ENCODE data around the gene SCYGR5.

The SCYGR5 gene

DNA sequence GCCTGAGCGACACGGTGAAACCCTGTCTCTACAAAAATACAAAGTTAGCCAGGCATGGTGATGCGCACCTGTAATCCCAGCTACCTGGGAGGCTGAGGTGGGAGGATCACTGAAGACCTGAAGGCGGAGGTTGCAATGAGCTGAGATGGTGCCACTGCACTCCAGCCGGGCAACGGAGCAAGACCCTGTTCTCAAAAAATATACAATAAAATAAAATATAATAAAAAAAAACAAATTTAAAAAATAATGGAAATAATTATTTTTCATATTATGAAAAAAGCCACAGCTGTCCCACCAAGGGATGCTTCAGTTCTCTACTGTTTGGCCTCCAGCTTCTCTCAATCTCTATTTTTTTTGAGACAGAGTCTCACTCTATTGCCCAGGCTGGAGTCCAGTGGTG is 40.8 kb downstream of the SCYGR5 start:
- TF ChIP-seq, protein P1, sequence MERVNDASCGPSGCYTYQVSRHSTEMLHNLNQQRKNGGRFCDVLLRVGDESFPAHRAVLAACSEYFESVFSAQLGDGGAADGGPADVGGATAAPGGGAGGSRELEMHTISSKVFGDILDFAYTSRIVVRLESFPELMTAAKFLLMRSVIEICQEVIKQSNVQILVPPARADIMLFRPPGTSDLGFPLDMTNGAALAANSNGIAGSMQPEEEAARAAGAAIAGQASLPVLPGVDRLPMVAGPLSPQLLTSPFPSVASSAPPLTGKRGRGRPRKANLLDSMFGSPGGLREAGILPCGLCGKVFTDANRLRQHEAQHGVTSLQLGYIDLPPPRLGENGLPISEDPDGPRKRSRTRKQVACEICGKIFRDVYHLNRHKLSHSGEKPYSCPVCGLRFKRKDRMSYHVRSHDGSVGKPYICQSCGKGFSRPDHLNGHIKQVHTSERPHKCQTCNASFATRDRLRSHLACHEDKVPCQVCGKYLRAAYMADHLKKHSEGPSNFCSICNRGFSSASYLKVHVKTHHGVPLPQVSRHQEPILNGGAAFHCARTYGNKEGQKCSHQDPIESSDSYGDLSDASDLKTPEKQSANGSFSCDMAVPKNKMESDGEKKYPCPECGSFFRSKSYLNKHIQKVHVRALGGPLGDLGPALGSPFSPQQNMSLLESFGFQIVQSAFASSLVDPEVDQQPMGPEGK (CRISPR knock-in tag; IDR thresholded peaks at IDR 0.05; ENCODE audit: borderline replicate concordance): no peak
- TF ChIP-seq SNAI2 (CRISPR knock-in tag; IDR thresholded peaks at IDR 0.05) (no peak), GLIS3 (CRISPR knock-in tag; IDR thresholded peaks at IDR 0.05) (no peak), PPARA (CRISPR knock-in tag; IDR thresholded peaks at IDR 0.05; ENCODE audit: borderline replicate concordance) (no peak), ZNF565 (CRISPR knock-in tag; conservative IDR thresholded peaks at IDR 0.05; ENCODE audit: low read depth) (no peak), BACH2 (CRISPR knock-in tag; IDR thresholded peaks at IDR 0.05; ENCODE audit: borderline replicate concordance) (no peak), TOX (CRISPR knock-in tag; IDR thresholded peaks at IDR 0.05; ENCODE audit: borderline replicate concordance) (no peak), ISL1 (CRISPR knock-in tag; IDR thresholded peaks at IDR 0.05) (no peak), CSDC2 (CRISPR knock-in tag; IDR thresholded peaks at IDR 0.05) (no peak), ARNTL (CRISPR knock-in tag; IDR thresholded peaks at IDR 0.05; ENCODE audit: borderline replicate concordance, low read depth) (no peak), OSR1 (CRISPR knock-in tag; IDR thresholded peaks at IDR 0.05) (no peak), ZC3H10 (CRISPR knock-in tag; IDR thresholded peaks at IDR 0.05) (no peak), ZNF70 (CRISPR knock-in tag; IDR thresholded peaks at IDR 0.05) (no peak)
- TF ChIP-seq, protein P2, sequence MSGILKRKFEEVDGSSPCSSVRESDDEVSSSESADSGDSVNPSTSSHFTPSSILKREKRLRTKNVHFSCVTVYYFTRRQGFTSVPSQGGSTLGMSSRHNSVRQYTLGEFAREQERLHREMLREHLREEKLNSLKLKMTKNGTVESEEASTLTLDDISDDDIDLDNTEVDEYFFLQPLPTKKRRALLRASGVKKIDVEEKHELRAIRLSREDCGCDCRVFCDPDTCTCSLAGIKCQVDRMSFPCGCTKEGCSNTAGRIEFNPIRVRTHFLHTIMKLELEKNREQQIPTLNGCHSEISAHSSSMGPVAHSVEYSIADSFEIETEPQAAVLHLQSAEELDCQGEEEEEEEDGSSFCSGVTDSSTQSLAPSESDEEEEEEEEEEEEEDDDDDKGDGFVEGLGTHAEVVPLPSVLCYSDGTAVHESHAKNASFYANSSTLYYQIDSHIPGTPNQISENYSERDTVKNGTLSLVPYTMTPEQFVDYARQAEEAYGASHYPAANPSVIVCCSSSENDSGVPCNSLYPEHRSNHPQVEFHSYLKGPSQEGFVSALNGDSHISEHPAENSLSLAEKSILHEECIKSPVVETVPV (CRISPR knock-in tag; IDR thresholded peaks at IDR 0.05): no peak
- TF ChIP-seq, protein P3, sequence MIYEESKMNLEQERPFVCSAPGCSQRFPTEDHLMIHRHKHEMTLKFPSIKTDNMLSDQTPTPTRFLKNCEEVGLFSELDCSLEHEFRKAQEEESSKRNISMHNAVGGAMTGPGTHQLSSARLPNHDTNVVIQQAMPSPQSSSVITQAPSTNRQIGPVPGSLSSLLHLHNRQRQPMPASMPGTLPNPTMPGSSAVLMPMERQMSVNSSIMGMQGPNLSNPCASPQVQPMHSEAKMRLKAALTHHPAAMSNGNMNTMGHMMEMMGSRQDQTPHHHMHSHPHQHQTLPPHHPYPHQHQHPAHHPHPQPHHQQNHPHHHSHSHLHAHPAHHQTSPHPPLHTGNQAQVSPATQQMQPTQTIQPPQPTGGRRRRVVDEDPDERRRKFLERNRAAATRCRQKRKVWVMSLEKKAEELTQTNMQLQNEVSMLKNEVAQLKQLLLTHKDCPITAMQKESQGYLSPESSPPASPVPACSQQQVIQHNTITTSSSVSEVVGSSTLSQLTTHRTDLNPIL (CRISPR knock-in tag; IDR thresholded peaks at IDR 0.05; ENCODE audit: low read depth): no peak
- TF ChIP-seq, protein P4, sequence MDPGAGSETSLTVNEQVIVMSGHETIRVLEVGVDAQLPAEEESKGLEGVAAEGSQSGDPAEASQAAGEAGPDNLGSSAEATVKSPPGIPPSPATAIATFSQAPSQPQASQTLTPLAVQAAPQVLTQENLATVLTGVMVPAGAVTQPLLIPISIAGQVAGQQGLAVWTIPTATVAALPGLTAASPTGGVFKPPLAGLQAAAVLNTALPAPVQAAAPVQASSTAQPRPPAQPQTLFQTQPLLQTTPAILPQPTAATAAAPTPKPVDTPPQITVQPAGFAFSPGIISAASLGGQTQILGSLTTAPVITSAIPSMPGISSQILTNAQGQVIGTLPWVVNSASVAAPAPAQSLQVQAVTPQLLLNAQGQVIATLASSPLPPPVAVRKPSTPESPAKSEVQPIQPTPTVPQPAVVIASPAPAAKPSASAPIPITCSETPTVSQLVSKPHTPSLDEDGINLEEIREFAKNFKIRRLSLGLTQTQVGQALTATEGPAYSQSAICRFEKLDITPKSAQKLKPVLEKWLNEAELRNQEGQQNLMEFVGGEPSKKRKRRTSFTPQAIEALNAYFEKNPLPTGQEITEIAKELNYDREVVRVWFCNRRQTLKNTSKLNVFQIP (CRISPR knock-in tag; IDR thresholded peaks at IDR 0.05; ENCODE audit: borderline replicate concordance, low read depth): no peak
- TF ChIP-seq, protein P5, sequence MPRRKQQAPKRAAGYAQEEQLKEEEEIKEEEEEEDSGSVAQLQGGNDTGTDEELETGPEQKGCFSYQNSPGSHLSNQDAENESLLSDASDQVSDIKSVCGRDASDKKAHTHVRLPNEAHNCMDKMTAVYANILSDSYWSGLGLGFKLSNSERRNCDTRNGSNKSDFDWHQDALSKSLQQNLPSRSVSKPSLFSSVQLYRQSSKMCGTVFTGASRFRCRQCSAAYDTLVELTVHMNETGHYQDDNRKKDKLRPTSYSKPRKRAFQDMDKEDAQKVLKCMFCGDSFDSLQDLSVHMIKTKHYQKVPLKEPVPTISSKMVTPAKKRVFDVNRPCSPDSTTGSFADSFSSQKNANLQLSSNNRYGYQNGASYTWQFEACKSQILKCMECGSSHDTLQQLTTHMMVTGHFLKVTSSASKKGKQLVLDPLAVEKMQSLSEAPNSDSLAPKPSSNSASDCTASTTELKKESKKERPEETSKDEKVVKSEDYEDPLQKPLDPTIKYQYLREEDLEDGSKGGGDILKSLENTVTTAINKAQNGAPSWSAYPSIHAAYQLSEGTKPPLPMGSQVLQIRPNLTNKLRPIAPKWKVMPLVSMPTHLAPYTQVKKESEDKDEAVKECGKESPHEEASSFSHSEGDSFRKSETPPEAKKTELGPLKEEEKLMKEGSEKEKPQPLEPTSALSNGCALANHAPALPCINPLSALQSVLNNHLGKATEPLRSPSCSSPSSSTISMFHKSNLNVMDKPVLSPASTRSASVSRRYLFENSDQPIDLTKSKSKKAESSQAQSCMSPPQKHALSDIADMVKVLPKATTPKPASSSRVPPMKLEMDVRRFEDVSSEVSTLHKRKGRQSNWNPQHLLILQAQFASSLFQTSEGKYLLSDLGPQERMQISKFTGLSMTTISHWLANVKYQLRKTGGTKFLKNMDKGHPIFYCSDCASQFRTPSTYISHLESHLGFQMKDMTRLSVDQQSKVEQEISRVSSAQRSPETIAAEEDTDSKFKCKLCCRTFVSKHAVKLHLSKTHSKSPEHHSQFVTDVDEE (CRISPR knock-in tag; IDR thresholded peaks at IDR 0.05): no peak
- ATAC-seq: no peak

DNA sequence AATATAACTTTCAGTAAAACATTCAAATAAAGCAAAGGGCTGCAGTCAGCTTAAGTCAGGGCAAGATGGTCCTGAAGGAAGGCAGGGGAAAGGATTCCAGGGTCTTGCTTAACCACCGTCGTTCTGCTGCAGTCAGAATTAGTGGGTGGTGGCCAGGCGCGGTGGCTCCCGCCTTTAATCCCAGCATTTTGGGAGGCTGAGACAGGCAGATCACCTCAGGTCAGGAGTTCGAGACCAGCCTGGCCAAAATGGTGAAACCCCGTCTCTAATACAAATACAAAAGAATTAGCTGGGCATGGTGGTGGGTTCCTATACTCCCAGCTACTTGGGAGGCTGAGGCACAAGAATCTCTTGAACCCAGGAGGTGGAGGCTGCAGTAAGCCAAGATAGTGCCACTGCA is 44.4 kb downstream of the SCYGR5 start:
- TF ChIP-seq TOX (CRISPR knock-in tag; IDR thresholded peaks at IDR 0.05; ENCODE audit: borderline replicate concordance) (no peak), ZNF8 (CRISPR knock-in tag; IDR thresholded peaks at IDR 0.05) (no peak), ZNF70 (CRISPR knock-in tag; IDR thresholded peaks at IDR 0.05) (no peak), BACH2 (CRISPR knock-in tag; IDR thresholded peaks at IDR 0.05; ENCODE audit: borderline replicate concordance) (no peak), ZNF565 (CRISPR knock-in tag; conservative IDR thresholded peaks at IDR 0.05; ENCODE audit: low read depth) (no peak), ISL1 (CRISPR knock-in tag; IDR thresholded peaks at IDR 0.05) (no peak), ZFP3 (CRISPR knock-in tag; IDR thresholded peaks at IDR 0.05) (no peak), TCF4 (CRISPR knock-in tag; IDR thresholded peaks at IDR 0.05; ENCODE audit: borderline replicate concordance) (no peak), PPARA (CRISPR knock-in tag; IDR thresholded peaks at IDR 0.05; ENCODE audit: borderline replicate concordance) (no peak)
- TF ChIP-seq, protein P4 (CRISPR knock-in tag; IDR thresholded peaks at IDR 0.05; ENCODE audit: borderline replicate concordance, low read depth): no peak
- ATAC-seq: no peak
